Calu3 (cell line): Measurements from ENCODE around the gene ANKRD13D. TPM values are rescaled to one million over a fixed set of nuclear protein-coding genes. Genes with fewer than 3 reads are reported as not detected.

ENCODE experiments used
- BruUV-seq: library from RNA; stranded (reverse); fragments of 400-500 nt; replicated peaks from 2 replicates; lab custom pipeline; 2021; lab: Mats Ljungman, UMichigan
- CTCF ChIA-PET: fragments of 300-600 bp; sonication (Branson Sonifier 250); formaldehyde crosslinking; loops from one replicate; lab custom pipeline; 2022; ENCODE audit warnings: antibody characterized with exemption; lab: Charles Lee
- DNase-seq: peaks from one replicate; pipeline ENCODE4 v3.0.0; 2022
- H3K27ac Mint-ChIP-seq: one replicate; pipeline ENCODE4 v1.8.0; 2022; ENCODE audit warnings: mixed read lengths; ENCODE audit not compliant: unreplicated experiment
- H3K27me3 Mint-ChIP-seq: one replicate; pipeline ENCODE4 v1.8.0; 2022; ENCODE audit warnings: mixed read lengths; ENCODE audit not compliant: unreplicated experiment
- H3K36me3 Mint-ChIP-seq: one replicate; pipeline ENCODE4 v1.8.0; 2022; ENCODE audit warnings: mild to moderate bottlenecking, moderate library complexity, mixed read lengths; ENCODE audit not compliant: insufficient read depth, unreplicated experiment
- H3K4me1 Mint-ChIP-seq: one replicate; pipeline ENCODE4 v1.8.0; 2022; ENCODE audit warnings: mild to moderate bottlenecking, low read depth, mixed read lengths; ENCODE audit not compliant: unreplicated experiment
- H3K4me3 Mint-ChIP-seq: one replicate; pipeline ENCODE4 v1.8.0; 2022; ENCODE audit warnings: mild to moderate bottlenecking, low read depth, moderate library complexity, mixed read lengths; ENCODE audit not compliant: unreplicated experiment
- H3K9me3 Mint-ChIP-seq: one replicate; pipeline ENCODE4 v1.8.0; 2022; ENCODE audit warnings: low read depth, mixed read lengths; ENCODE audit not compliant: unreplicated experiment
- CTCF ChIP-seq: fragments of 200-600 bp; IDR thresholded peaks from one replicate; pipeline ENCODE4 v1.8.0; 2022; ENCODE audit warnings: antibody characterized with exemption; ENCODE audit not compliant: unreplicated experiment
- intact Hi-C: fragments of 100-400 bp; cut with micrococcal nuclease; formaldehyde crosslinking; loops from one replicate; pipeline ENCODE4 v1.10.0; 2022; ENCODE audit not compliant: unreplicated experiment
- total RNA-seq: library from RNA; stranded (reverse); gene quantifications from 2 replicates; pipeline ENCODE4 v1.2.3, GENCODE V29; 2022

ANKRD13D gene
- total RNA-seq, 1 experiment from 2014 or later: 50.8 TPM

GRCh38 chr11:67248653-67249052 lies 40.5 kb upstream of the ANKRD13D start:
- Mint-ChIP-seq H3K4me1 (peaks cover 29% of the 10 kb centered on the region), H3K9me3 (no peaks in the 10 kb centered on the region), H3K36me3 (peaks cover 89% of the 10 kb centered on the region), H3K27ac (peak overlapping the region; percentile 42), H3K27me3 (no peaks in the 10 kb centered on the region), H3K4me3 (peak overlapping the region; percentile 9)
- no peak for TF ChIP-seq CTCF
- no TSS peak for BruUV-seq
- intact Hi-C loops: loop anchor here (10.0 kb wide), 1 partner anchor 124 kb away; no protein-coding TSS in a partner anchor
- CTCF ChIA-PET: interaction anchor here (1.2 kb wide), 1 partner anchor 9 kb away, joined by 3 read pairs; no protein-coding TSS in a partner anchor
- peak; percentile 66 for DNase-seq

- no TSS peak for BruUV-seq
- no peak for DNase-seq
- no peak overlapping the region for H3K27ac Mint-ChIP-seq
- no peaks in the 10 kb centered on the region for H3K27me3 Mint-ChIP-seq
- H3K36me3 Mint-ChIP-seq: peaks cover 87% of the 10 kb centered on the region
- H3K4me3 Mint-ChIP-seq: no peak overlapping the region
- intact Hi-C loops: no loop called here
- no peak for TF ChIP-seq CTCF
- peaks cover 28% of the 10 kb centered on the region for H3K4me1 Mint-ChIP-seq
- CTCF ChIA-PET: no interaction called here
- no peaks in the 10 kb centered on the region for H3K9me3 Mint-ChIP-seq
These were observed 38.8 kb upstream of the ANKRD13D start for GRCh38 chr11:67250059-67251043.

- BruUV-seq: no TSS peak
- CTCF ChIA-PET: no interaction called here
- DNase-seq: no peak
- no peak for TF ChIP-seq CTCF
- Mint-ChIP-seq H3K4me1 (peaks cover 28% of the 10 kb centered on the region), H3K27ac (no peak overlapping the region), H3K27me3 (no peaks in the 10 kb centered on the region), H3K36me3 (peaks cover 84% of the 10 kb centered on the region), H3K9me3 (no peaks in the 10 kb centered on the region), H3K4me3 (no peak overlapping the region)
- intact Hi-C loops: no loop called here
These were observed 37.3 kb upstream of the ANKRD13D start for GRCh38 chr11:67251841-67252240.

DNA sequence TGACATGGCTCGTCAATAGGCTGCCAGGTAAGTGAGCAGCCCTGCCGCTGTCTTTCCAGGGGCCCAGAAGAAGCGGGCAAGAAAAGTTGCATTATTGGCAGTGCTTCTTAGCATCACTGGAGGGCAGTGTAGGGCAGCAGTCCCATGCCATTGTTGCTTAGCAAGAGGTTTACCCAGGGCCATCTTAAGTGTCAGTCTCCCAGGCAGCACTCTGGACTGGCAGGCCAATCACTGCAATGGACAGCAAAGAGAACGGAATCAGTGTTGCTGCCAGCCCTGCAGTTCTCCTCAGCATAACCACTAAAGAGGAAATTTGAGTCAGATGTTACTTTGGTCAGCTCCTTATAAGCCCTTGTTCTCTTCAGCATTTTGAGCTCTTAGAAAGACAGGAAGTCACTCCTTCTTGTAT lies 36.3 kb upstream of the ANKRD13D start:
- BruUV-seq: no TSS peak

More for the DNA sequence above, 36.3 kb upstream of the ANKRD13D start:
- intact Hi-C loops: no loop called here
- H3K36me3 Mint-ChIP-seq: peaks cover 79% of the 10 kb centered on the region
- CTCF ChIA-PET: interaction anchor here (0.6 to 1.5 kb wide), 3 partner anchors 26 to 79 kb away, joined by 3 to 4 read pairs (median 4); no protein-coding TSS in a partner anchor
- H3K4me1 Mint-ChIP-seq: peaks cover 26% of the 10 kb centered on the region
- DNase-seq: peak; percentile 26
- TF ChIP-seq CTCF: no peak
- H3K27me3 Mint-ChIP-seq: no peaks in the 10 kb centered on the region
- no peaks in the 10 kb centered on the region for H3K9me3 Mint-ChIP-seq
- no peak overlapping the region for H3K4me3 Mint-ChIP-seq
- no peak overlapping the region for H3K27ac Mint-ChIP-seq
